Dermis lymphatic vessel endothelial cell (primary cell): ENCODE results near the gene TGFB3. TPM values are rescaled to one million over a fixed set of nuclear protein-coding genes. Genes with fewer than 3 reads are reported as not detected.

Experiments used
- total RNA-seq: library from RNA; depleted of rRNA; stranded (reverse); fragments of >200 nt; gene quantifications from 2 replicates; pipeline ENCODE4 v1.2.1, GENCODE V29; 2014

The TGFB3 gene
- 5.3 and 5.6 TPM in 2 replicates for total RNA-seq

GRCh38 chr14:75981426-75982265 lies at the start of gene TGFB3:
TGFB3 (minus strand) TSS chr14:75981995; CDS start chr14:75980893, 1,102 bp downstream.

DNA sequence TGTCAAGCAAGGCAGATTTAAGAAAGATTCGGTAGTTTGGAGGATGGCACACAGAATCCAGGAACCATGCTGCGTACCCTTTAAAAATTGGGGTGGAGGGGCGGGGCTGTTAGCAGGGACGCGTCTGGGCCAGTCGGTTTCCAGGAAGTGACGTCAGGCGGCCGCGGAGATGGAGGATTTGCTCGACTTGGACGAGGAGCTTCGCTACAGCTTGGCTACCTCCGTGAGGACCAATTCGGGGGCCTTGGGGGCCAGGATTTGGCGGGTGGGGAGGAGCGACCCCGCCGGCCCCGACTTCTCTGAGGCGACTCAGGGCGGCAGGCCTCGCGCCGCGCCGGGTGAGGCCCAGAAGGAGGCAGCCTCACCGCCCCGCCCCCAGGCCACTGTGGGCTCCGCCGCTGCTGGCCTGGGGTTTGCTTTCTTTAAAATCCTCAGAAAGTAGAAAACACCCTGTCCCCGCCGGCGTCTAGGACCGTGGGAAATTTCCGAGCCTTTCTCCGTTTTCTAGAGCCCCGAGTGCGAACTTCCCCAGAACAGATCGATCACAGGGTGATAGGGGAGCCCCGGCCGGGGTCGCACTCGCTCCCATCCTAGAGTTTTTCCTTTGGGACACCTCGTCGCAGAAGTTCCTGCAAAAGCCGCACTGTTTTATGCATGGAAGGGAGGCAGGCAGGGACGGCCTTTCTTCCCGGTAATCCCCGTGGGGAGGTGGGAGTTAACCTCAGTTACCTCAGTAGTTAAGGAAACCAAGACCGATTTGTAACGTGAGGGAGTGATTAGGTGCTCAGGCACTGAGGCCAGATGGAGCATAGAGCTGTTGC lies 4.0 kb upstream of the TGFB3 start, which contains the start of gene IFT43:
Gene IFT43, plus strand, starts transcription at position 146 of the 821 bp plus-strand sequence. Its CDS starts 24 bp downstream, at position 170.

Other genes starting within 250 kb of the TGFB3 start
- 26.6 and 29.3 TPM in 2 replicates for gene IFT43, start 3.8 kb upstream of the TGFB3 start, total RNA-seq
- 47.0 and 59.8 TPM in 2 replicates for gene GPATCH2L, start 169.9 kb upstream of the TGFB3 start, total RNA-seq